ENCODE data around the gene AFAP1L2.
A peak's percentile ranks its signal among the peaks of the same experiment; 100 is the strongest.

The AFAP1L2 gene

GRCh38 chr10:114404171-114405010, at the start of gene AFAP1L2:
AFAP1L2 (minus strand) TSS chr10:114404502; CDS start chr10:114404455, 47 bp downstream.
- DNase-seq: peak; percentile 40

- no peak for DNase-seq
Measured at GRCh38 chr10:114453576-114453975, 49.3 kb upstream of the AFAP1L2 start.

GRCh38 chr10:114448897-114449296, 44.6 kb upstream of the AFAP1L2 start:
- DNase-seq: no peak

- DNase-seq: no peak
Measured at GRCh38 chr10:114445332-114445731, 41.0 kb upstream of the AFAP1L2 start.

- no peak for DNase-seq
Measured at GRCh38 chr10:114444819-114445218, 40.5 kb upstream of the AFAP1L2 start.

- no peak for DNase-seq
Measured at GRCh38 chr10:114442091-114442630, 37.9 kb upstream of the AFAP1L2 start.

GRCh38 chr10:114441107-114441506, 36.8 kb upstream of the AFAP1L2 start:
- no peak for DNase-seq

GRCh38 chr10:114437473-114438292, 33.4 kb upstream of the AFAP1L2 start:
- DNase-seq: no peak

GRCh38 chr10:114436941-114437340, 32.6 kb upstream of the AFAP1L2 start:
- no peak for DNase-seq

- DNase-seq: no peak
Measured at GRCh38 chr10:114432566-114433093, 28.3 kb upstream of the AFAP1L2 start.

GRCh38 chr10:114431414-114432135, 27.3 kb upstream of the AFAP1L2 start:
- no peak for DNase-seq

- DNase-seq: no peak
Measured at GRCh38 chr10:114430688-114431413, 26.5 kb upstream of the AFAP1L2 start.

GRCh38 chr10:114429581-114430335, 25.5 kb upstream of the AFAP1L2 start:
- DNase-seq: no peak

- DNase-seq: no peak
Measured at GRCh38 chr10:114427124-114427852, 23.0 kb upstream of the AFAP1L2 start.

- no peak for DNase-seq
Measured at GRCh38 chr10:114426476-114426875, 22.2 kb upstream of the AFAP1L2 start.

GRCh38 chr10:114420811-114421485, 16.6 kb upstream of the AFAP1L2 start:
- DNase-seq: no peak

- no peak for DNase-seq
Measured at GRCh38 chr10:114418109-114418508, 13.8 kb upstream of the AFAP1L2 start.

GRCh38 chr10:114412907-114413797, 8.8 kb upstream of the AFAP1L2 start:
- no peak for DNase-seq

- DNase-seq: no peak
Measured at GRCh38 chr10:114408968-114409444, 4.7 kb upstream of the AFAP1L2 start.

Measured in NCI-H146 (cell line).